HEK293T (cell line): ENCODE measurements around the gene WT1.

Experiments used
- ARNT ChIP-seq: fragments of 450-650 bp; IDR thresholded peaks from 2 replicates; pipeline ENCODE4 v1.6.1; 2017; ENCODE audit warnings: mild to moderate bottlenecking
- FOXM1 ChIP-seq: fragments of 450-650 bp; IDR thresholded peaks from 2 replicates; pipeline ENCODE4 v1.6.1; 2017; ENCODE audit warnings: mild to moderate bottlenecking, borderline replicate concordance
- SP1 ChIP-seq: fragments of 450-650 bp; IDR thresholded peaks from 2 replicates; pipeline ENCODE4 v1.6.1; 2017

DNA sequence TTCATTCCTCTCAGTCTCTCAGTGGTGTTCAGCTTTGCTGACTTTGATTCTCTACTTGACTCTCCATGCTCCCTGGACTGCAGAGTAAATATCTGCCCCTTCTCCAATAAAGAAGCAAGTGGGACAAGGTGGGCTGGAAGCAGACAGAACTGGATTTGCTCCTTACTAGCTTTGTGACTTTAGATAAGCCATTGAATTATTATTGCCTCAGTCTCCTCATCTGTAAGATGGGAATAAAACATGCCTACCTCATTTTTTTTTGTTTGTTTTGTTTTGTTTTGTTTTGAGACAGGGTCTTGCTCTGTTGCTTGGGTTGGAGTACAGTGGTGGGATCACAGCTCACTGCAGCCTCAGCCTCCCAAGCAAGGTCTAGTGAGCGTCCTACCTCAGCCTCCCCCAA lies 44.6 kb downstream of the WT1 start:
- TF ChIP-seq ARNT = no peak
- TF ChIP-seq SP1 = no peak
- no peak for TF ChIP-seq FOXM1
